HG02943 (cell line): ENCODE data around the gene CD300A.

Experiments
- ATAC-seq: cut with Tn5 transposase; IDR thresholded peaks from one replicate; pipeline ENCODE4 v1.9.1; 2021; ENCODE audit warnings: mild to moderate bottlenecking, low read depth, moderate library complexity; ENCODE audit not compliant: unreplicated experiment

CD300A gene

GRCh38 chr17:74466111-74466827 lies at the start of gene CD300A:
TSS of gene CD300A (plus strand) at chr17:74466634. CDS start at chr17:74466704, 70 bp downstream.
- ATAC-seq: no peak

GRCh38 chr17:74417178-74418045 lies 49.0 kb upstream of the CD300A start:
- no peak for ATAC-seq

GRCh38 chr17:74419928-74420411 lies 46.5 kb upstream of the CD300A start:
- no peak for ATAC-seq

DNA sequence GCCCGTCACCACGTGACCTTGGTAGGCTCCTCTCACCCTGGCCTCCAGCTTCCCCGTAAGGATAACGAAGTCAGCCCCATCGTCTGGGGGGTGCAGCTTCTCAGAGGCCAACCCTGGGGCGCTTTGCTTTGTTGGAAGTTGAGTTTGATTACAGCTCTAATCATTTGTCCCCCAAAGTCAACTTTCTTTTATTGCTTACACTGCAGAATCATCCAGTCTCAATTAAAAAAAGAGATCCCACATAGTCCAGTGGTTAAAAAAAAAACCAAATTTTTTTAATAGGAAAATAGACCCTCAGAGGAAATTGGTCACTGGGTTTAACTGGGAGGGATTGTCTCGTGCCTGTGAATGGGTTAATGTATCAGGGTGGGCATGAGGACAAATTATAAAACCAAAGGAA lies 42.3 kb upstream of the CD300A start:
- ATAC-seq: no peak

GRCh38 chr17:74424657-74425056 lies 41.8 kb upstream of the CD300A start:
- no peak for ATAC-seq

- no peak for ATAC-seq
These were observed 39.8 kb upstream of the CD300A start for GRCh38 chr17:74426551-74427047.

- no peak for ATAC-seq
These were observed 39.2 kb upstream of the CD300A start for GRCh38 chr17:74427048-74427762.

- no peak for ATAC-seq
These were observed 38.7 kb upstream of the CD300A start for GRCh38 chr17:74427763-74428153.

DNA sequence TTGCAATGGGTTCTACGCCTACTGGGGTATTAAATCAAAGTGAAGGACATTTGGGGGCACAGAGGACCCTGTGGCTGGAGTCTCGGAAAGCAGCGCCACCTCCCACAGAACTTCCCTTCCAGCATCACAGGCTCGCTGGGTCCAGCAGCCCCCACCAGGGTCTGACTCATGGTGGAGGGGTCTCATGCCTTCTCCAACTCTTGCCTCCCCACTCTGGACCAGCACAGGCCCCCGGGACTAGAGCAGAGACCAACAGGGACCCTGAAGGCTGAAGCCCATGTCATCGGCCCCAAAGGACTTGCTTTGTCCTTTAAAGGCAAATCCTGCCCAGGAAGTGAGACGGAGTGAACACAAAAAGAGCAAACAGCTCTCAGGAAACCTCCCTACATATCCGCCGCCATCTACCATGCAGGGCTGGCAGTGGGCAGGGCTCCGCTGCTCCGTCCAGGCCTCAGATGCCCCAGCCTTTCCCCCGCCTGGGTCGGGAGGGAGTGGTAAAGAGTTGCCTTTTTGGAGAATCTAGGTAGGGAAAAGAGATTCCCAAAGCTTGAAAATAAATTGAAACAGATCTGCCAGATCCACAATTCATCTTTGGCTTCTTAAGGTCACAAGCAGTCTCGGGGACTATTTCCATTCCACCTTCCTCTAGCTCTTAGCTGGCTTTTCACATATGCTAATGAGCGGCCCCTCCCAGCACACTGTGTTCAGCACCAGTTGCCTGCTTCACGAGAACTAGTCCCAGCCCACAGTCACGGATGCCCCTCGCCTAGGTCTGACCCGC lies 36.6 kb upstream of the CD300A start:
- ATAC-seq: no peak

- no peak for ATAC-seq
These were observed 36.1 kb upstream of the CD300A start for GRCh38 chr17:74430385-74430705.

- no peak for ATAC-seq
These were observed 35.5 kb upstream of the CD300A start for GRCh38 chr17:74430706-74431567.

GRCh38 chr17:74431568-74432423 lies 34.6 kb upstream of the CD300A start, which contains the start of gene GPRC5C:
TSS of gene GPRC5C (plus strand) at chr17:74432088. CDS start at chr17:74439777, 7,689 bp downstream.
- no peak for ATAC-seq

GRCh38 chr17:74432424-74432690 lies 34.1 kb upstream of the CD300A start:
- ATAC-seq: no peak

DNA sequence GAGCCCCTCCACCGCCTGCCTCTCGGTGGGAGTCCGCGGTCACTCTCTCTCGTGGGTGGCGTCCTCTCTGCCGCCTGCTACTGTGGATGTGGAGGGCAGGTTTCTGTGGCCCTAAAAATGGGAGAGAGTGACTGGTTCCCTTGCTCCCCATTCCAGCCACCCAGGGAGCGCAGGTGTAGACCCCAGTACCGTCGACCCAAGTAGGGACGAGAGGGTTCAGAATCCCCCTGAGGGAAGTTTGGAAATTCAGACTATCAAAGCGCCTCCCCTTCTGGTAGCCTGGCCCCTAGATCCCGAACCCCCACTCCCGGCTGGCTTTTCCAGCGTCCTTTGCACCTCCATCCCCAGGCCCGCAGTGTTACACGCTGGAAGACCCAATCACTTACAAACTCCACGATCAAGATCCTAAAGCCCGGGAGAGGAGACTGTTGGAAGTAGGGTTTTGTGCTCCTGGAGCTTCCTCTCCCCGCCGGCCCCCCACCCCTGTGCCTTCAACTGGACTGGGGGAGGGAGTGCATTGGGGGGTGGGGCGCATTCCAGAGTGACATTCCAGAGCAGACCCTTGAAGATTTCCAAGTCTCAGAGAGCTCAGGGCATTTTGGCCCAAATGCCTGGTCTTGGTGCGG lies 33.6 kb upstream of the CD300A start:
- no peak for ATAC-seq

- ATAC-seq: no peak
These were observed 32.9 kb upstream of the CD300A start for GRCh38 chr17:74433421-74434121.

GRCh38 chr17:74435775-74436359 lies 30.6 kb upstream of the CD300A start:
- ATAC-seq: no peak

GRCh38 chr17:74437702-74438101 lies 28.7 kb upstream of the CD300A start:
- ATAC-seq: no peak
